ENCODE measurements around the gene LZTS2.

LZTS2 gene

GRCh38 chr10:100986952-100987684, 12.5 kb upstream of the LZTS2 start, which contains the start of the genes MRPL43 and TWNK (continued):
- TF ChIP-seq ZNF2 (tag by site-specific recombination; IDR thresholded peaks at IDR 0.05) (peak; percentile 56; the same call in 1 of the 2 replicates), ZFP37 (tag by site-specific recombination; IDR thresholded peaks at IDR 0.05) (0 out of 2 replicates have a peak, but pooled peaks have one; percentile 14), ZNF335 (tag by site-specific recombination; conservative IDR thresholded peaks at IDR 0.05) (peak; percentile 96), ZXDB (tag by site-specific recombination; IDR thresholded peaks at IDR 0.05) (peak; percentile 89), ZBTB11 (tag by site-specific recombination; conservative IDR thresholded peaks at IDR 0.05; ENCODE audit: low read depth) (peak; percentile 94), ZNF423 (tag by site-specific recombination; IDR thresholded peaks at IDR 0.05) (peak; percentile 54; the same call in 1 of the 2 replicates), ZNF76 (tag by site-specific recombination; IDR thresholded peaks at IDR 0.05; ENCODE audit: borderline replicate concordance, low read depth) (peak; percentile 68; the same call in 1 of the 2 replicates), SP3 (tag by site-specific recombination; IDR thresholded peaks at IDR 0.05) (peak; percentile 87), ZNF660 (tag by site-specific recombination; IDR thresholded peaks at IDR 0.05) (0 out of 2 replicates have a peak, but pooled peaks have one; percentile 59), ZNF610 (tag by site-specific recombination; IDR thresholded peaks at IDR 0.05; ENCODE audit: borderline replicate concordance) (peak; percentile 69), ZNF394 (tag by site-specific recombination; IDR thresholded peaks at IDR 0.05; ENCODE audit: borderline replicate concordance) (peak; percentile 91), ZSCAN16 (tag by site-specific recombination; IDR thresholded peaks at IDR 0.05) (peak; percentile 10; the same call in 1 of the 2 replicates), BCL11B (tag by site-specific recombination; IDR thresholded peaks at IDR 0.05; ENCODE audit: low read depth) (no peak), GLIS1 (tag by site-specific recombination; IDR thresholded peaks at IDR 0.05) (peak; percentile 61), ZNF645 (tag by site-specific recombination; IDR thresholded peaks at IDR 0.05) (0 out of 2 replicates have a peak, but pooled peaks have one; percentile 57), ZNF214 (tag by site-specific recombination; IDR thresholded peaks at IDR 0.05; ENCODE audit: borderline replicate concordance) (no peak)
- TF ChIP-seq, protein P1, sequence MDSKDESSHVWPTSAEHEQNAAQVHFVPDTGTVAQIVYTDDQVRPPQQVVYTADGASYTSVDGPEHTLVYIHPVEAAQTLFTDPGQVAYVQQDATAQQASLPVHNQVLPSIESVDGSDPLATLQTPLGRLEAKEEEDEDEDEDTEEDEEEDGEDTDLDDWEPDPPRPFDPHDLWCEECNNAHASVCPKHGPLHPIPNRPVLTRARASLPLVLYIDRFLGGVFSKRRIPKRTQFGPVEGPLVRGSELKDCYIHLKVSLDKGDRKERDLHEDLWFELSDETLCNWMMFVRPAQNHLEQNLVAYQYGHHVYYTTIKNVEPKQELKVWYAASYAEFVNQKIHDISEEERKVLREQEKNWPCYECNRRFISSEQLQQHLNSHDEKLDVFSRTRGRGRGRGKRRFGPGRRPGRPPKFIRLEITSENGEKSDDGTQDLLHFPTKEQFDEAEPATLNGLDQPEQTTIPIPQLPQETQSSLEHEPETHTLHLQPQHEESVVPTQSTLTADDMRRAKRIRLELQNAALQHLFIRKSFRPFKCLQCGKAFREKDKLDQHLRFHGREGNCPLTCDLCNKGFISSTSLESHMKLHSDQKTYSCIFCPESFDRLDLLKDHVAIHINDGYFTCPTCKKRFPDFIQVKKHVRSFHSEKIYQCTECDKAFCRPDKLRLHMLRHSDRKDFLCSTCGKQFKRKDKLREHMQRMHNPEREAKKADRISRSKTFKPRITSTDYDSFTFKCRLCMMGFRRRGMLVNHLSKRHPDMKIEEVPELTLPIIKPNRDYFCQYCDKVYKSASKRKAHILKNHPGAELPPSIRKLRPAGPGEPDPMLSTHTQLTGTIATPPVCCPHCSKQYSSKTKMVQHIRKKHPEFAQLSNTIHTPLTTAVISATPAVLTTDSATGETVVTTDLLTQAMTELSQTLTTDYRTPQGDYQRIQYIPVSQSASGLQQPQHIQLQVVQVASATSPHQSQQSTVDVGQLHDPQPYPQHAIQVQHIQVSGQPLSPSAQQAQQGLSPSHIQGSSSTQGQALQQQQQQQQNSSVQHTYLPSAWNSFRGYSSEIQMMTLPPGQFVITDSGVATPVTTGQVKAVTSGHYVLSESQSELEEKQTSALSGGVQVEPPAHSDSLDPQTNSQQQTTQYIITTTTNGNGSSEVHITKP (tag by site-specific recombination; IDR thresholded peaks at IDR 0.05), result 0 out of 2 replicates have a peak, but pooled peaks have one; percentile 6
- TF ChIP-seq, protein P2, sequence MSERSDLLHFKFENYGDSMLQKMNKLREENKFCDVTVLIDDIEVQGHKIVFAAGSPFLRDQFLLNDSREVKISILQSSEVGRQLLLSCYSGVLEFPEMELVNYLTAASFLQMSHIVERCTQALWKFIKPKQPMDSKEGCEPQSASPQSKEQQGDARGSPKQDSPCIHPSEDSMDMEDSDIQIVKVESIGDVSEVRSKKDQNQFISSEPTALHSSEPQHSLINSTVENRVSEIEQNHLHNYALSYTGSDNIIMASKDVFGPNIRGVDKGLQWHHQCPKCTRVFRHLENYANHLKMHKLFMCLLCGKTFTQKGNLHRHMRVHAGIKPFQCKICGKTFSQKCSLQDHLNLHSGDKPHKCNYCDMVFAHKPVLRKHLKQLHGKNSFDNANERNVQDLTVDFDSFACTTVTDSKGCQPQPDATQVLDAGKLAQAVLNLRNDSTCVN (tag by site-specific recombination; optimal IDR thresholded peaks at IDR 0.05), result peak; percentile 48
